Muscle layer of duodenum (tissue), 2 donors: ENCODE data around the gene ATP2A2.
A peak's percentile ranks its signal among the peaks of the same experiment; 100 is the strongest.

Source experiments
- H3K27ac ChIP-seq: one replicate; pipeline ENCODE4 v1.7.0; 2013; ENCODE audit warnings: mild to moderate bottlenecking, low read length
- H3K27me3 ChIP-seq: one replicate; pipeline ENCODE4 v1.7.0; 2013; ENCODE audit warnings: low read depth, mild to moderate bottlenecking, control low read depth, low read length
- H3K36me3 ChIP-seq, 2 donors: one replicate each; pipeline ENCODE4 v1.7.0; 2013; ENCODE audit warnings: low read length in 2 of 2, control low read depth in 1 of 2, mild to moderate bottlenecking in 1 of 2; ENCODE audit not compliant: insufficient read depth in 2 of 2, control insufficient read depth in 1 of 2
- H3K4me1 ChIP-seq, 2 donors: one replicate each; pipeline ENCODE4 v1.7.0; 2013; ENCODE audit warnings: low read length in 2 of 2, mild to moderate bottlenecking in 2 of 2, control low read depth in 1 of 2, moderate library complexity in 1 of 2; ENCODE audit not compliant: insufficient read depth in 2 of 2, control insufficient read depth in 1 of 2
- H3K4me3 ChIP-seq, 2 donors: one replicate each; pipeline ENCODE4 v1.7.0; 2013; ENCODE audit warnings: low read length in 2 of 2, low read depth in 1 of 2, mild to moderate bottlenecking in 1 of 2
- H3K9me3 ChIP-seq, 2 donors: one replicate each; pipeline ENCODE4 v1.7.0; 2013; ENCODE audit warnings: low read length in 2 of 2, control low read depth in 1 of 2, mild to moderate bottlenecking in 1 of 2; ENCODE audit not compliant: control insufficient read depth in 1 of 2
- donor health status: healthy.

The ATP2A2 gene

DNA sequence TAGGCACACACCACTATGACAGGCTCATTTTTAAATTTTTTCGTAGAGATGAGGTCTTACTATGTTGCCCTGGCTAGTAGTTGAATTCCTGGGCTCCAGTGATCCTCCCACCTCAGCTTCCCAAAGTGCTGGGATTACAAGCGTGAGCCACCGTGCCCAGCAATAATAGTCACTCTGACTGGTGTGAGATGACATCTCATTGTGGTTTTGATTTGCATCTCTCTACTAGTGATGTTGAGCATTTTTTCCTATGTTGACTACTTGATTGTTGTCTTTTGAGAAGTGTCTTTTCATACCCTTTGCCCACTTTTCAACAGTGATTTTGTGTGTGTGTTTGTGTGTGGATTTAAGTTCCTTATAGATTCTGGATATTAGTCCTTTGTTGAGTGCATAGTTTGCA is 26.3 kb downstream of the ATP2A2 start:
- Histone ChIP-seq H3K4me3 (no peak overlapping the region), H3K36me3 (peaks cover 15% of the 10 kb centered on the region in 2 donors), H3K9me3 (no peaks in the 10 kb centered on the region), H3K4me1 (peaks cover 0 to 46% of the 10 kb centered on the region in 2 donors), H3K27ac (no peak overlapping the region), H3K27me3 (no peaks in the 10 kb centered on the region)

GRCh38 chr12:110310763-110311162 is 29.7 kb downstream of the ATP2A2 start:
- H3K36me3 ChIP-seq, result peaks cover 6 to 11% of the 10 kb centered on the region in 2 donors
- no peak overlapping the region for H3K4me3 ChIP-seq
- H3K9me3 ChIP-seq, result no peaks in the 10 kb centered on the region
- H3K27ac ChIP-seq, result no peak overlapping the region
- no peaks in the 10 kb centered on the region for H3K27me3 ChIP-seq
- peaks cover 0 to 45% of the 10 kb centered on the region in 2 donors for H3K4me1 ChIP-seq

DNA sequence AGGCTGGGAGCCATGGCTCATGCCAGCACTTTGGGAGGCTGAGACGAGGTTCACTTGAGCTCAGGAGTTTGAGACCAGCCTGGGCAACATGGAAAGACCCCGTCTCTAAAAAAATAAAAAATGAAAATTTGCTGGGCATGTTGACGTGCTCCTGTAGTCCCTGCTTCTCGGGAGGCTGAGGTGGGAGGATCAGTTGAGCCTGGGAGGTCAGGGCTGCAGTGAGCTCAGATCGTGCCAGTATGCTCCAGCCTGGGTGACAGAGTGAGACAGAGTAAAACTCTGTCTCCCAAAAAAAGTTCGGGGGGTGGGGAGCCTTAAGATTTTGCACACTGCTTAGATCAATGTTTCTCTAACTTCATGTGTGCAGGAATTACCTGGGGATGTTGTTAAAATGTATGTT is 30.9 kb downstream of the ATP2A2 start:
- Histone ChIP-seq H3K27me3 (no peaks in the 10 kb centered on the region), H3K4me3 (no peak overlapping the region), H3K4me1 (peaks cover 7 to 55% of the 10 kb centered on the region in 2 donors), H3K36me3 (peaks cover under 1 to 11% of the 10 kb centered on the region in 2 donors), H3K9me3 (no peaks in the 10 kb centered on the region), H3K27ac (no peak overlapping the region)

DNA sequence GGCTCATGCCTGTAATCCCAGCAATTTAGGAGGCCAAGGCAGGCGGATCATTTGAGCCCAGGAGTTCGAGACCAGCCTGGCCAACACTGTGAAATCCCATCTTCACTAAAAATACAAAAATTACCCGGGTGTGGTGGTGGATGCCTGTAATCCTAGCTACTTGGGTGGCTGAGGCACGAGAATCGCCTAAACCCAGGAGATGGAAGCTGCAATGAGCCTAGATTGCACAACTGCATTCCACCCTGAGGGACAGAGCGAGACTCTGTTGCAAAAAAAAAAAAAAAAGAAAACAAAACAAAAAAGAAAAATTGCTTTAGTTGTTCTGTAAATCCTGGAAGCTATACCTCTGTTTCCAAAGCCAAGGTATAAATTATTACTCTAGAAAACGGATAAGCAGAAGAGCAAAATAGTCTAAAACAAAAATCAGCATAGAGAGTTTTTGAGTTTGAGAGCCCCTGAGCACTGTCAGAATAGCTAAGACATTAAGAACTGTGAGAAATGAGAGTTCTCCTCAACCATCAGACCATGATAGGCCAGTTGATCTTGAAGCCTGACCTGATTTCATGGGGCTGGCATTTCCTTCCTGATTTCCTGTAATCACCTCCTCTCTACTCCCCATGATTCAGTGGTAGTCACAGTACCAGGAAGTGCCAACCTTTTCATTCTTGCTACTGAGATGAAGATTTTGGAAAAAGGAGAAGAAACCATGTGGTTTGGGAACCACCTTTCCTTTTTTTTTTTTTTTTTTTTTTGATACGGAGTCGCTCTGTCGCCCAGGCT is 31.7 kb downstream of the ATP2A2 start:
- H3K4me3 ChIP-seq, result no peak overlapping the region
- H3K27me3 ChIP-seq, result no peaks in the 10 kb centered on the region
- no peak overlapping the region for H3K27ac ChIP-seq
- peaks cover 3 to 7% of the 10 kb centered on the region in 2 donors for H3K36me3 ChIP-seq
- H3K4me1 ChIP-seq, result peaks cover 9 to 59% of the 10 kb centered on the region in 2 donors
- no peaks in the 10 kb centered on the region for H3K9me3 ChIP-seq

DNA sequence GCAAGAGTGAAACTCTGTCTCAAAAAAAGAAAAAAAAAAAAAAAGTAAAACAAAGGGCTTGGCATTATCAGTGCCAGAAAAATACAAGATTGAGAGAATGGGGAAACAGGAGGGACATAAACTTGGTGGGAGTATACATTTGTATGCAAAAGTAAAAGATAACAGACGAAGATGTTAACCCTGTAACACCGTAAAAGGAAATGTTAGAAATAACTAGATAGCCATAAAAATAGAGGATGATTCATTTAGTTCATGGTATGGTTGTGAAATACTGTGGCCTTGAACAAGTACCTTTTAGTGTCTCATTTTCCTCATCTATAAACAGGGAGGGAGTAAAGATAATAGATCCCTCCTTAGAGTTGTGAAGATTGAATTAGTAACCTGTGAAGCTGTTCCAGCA is 33.3 kb downstream of the ATP2A2 start:
- H3K36me3 ChIP-seq, result peaks cover 3 to 13% of the 10 kb centered on the region in 2 donors
- H3K9me3 ChIP-seq, result no peaks in the 10 kb centered on the region
- H3K4me1 ChIP-seq, result peaks cover 9 to 59% of the 10 kb centered on the region in 2 donors

GRCh38 chr12:110316861-110317260 is 35.8 kb downstream of the ATP2A2 start:
- H3K9me3 ChIP-seq, result no peaks in the 10 kb centered on the region
- H3K27ac ChIP-seq, result peak overlapping the region; percentile 74
- H3K27me3 ChIP-seq, result no peaks in the 10 kb centered on the region
- H3K36me3 ChIP-seq, result peaks cover 3 to 15% of the 10 kb centered on the region in 2 donors
- no peak overlapping the region for H3K4me3 ChIP-seq
- H3K4me1 ChIP-seq, result peaks cover 9 to 39% of the 10 kb centered on the region in 2 donors

More for the DNA sequence above, 33.3 kb downstream of the ATP2A2 start:
- Histone ChIP-seq H3K4me3 (no peak overlapping the region), H3K27me3 (no peaks in the 10 kb centered on the region), H3K27ac (no peak overlapping the region)

DNA sequence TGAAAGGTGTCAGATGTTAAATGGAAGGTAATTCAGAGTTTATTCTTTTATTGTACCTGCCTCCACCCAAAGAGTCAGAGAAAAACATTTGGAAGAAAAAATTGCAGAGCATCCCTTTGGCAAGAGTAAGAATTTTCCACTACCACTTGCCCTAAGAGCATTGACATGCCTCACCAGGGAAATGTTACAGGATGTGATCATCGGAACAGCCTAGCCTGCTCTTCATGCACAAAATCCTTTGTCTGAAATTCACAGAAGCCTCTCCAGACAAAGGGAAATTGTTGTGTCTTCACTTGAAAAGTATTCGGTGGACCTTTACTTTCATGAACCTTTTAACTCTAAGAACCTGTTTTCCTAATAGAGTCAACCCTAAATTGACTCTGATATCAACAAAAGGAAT is 36.9 kb downstream of the ATP2A2 start:
- no peaks in the 10 kb centered on the region for H3K9me3 ChIP-seq
- H3K27me3 ChIP-seq, result no peaks in the 10 kb centered on the region
- H3K27ac ChIP-seq, result peak overlapping the region; percentile 37
- peaks cover 9 to 35% of the 10 kb centered on the region in 2 donors for H3K4me1 ChIP-seq
- peaks cover 3 to 15% of the 10 kb centered on the region in 2 donors for H3K36me3 ChIP-seq
- no peak overlapping the region for H3K4me3 ChIP-seq

DNA sequence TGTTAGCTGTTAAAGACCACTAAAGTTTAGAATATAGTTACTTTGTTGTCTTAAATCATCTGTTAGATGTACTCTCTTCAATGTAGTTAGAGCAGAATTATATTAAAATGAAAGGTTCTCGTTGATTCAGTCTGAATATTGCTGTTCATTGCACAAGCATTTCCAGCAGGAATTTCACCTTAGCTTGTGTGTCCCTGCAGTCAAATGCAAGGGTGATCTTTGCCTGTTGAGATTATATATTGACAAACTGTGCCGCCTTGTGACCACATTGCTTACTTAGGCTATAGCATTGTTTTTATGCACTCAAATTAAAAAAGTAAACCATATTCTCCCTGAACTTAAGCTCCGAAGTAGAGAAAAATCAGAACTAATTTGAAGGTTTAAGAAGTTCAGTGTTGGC is 39.5 kb downstream of the ATP2A2 start:
- H3K36me3 ChIP-seq, result peaks cover 6 to 16% of the 10 kb centered on the region in 2 donors
- H3K4me3 ChIP-seq, result no peak overlapping the region
- H3K27me3 ChIP-seq, result no peaks in the 10 kb centered on the region
- H3K4me1 ChIP-seq, result peaks cover 9 to 29% of the 10 kb centered on the region in 2 donors
- no peak overlapping the region for H3K27ac ChIP-seq
- no peaks in the 10 kb centered on the region for H3K9me3 ChIP-seq

- H3K36me3 ChIP-seq, result peaks cover 52 to 57% of the 10 kb centered on the region in 2 donors
Observed at GRCh38 chr12:110329710-110330109, 48.7 kb downstream of the ATP2A2 start.

DNA sequence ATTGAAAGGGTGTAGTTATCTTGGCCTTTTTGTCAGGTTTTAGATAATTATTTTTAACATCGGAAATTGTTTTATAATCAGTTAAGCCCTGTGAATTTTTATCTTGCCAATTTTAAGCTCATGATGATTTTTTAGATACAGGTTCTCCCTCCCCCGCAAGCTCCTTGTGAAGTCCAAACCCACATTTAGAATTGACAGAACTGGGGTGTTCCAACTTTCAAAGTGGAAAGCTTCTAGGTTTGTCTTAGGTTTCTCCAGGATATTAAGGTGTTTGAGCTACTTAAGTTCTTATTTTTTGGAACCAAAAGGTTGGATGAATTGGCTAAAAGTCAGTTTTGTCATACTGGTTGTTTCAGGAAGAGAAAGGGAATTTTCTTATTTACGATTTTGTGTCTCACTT is 49.1 kb downstream of the ATP2A2 start:
- Histone ChIP-seq H3K36me3 (peaks cover 55 to 61% of the 10 kb centered on the region in 2 donors), H3K9me3 (no peaks in the 10 kb centered on the region), H3K27me3 (no peaks in the 10 kb centered on the region), H3K4me1 (peaks cover 0 to 20% of the 10 kb centered on the region in 2 donors), H3K4me3 (no peak overlapping the region), H3K27ac (no peak overlapping the region)

More at GRCh38 chr12:110329710-110330109, 48.7 kb downstream of the ATP2A2 start:
- H3K4me1 ChIP-seq, result peaks cover 0 to 20% of the 10 kb centered on the region in 2 donors
- no peaks in the 10 kb centered on the region for H3K27me3 ChIP-seq
- no peaks in the 10 kb centered on the region for H3K9me3 ChIP-seq
- no peak overlapping the region for H3K27ac ChIP-seq
- no peak overlapping the region for H3K4me3 ChIP-seq

DNA sequence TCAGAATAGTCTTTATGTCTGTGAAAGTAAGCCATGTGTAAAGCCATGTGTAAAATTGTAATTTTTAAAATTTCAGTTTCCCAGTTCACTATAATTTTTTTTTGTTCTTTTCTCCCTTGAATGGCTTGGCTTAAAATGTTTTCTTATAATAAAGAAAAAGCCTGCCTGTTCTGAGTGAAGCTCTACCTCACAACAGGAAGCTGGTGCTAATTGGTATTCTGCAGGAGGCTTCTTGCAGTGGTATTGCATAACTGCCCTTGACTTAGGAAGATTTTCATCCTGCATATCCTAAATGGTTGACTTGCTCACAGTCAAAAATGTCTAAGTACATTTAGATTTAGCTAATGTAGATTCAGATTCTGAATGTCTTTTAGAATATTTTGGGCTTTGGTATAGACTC is 49.5 kb downstream of the ATP2A2 start:
- Histone ChIP-seq H3K9me3 (no peaks in the 10 kb centered on the region), H3K4me3 (no peak overlapping the region), H3K36me3 (peaks cover 57 to 66% of the 10 kb centered on the region in 2 donors), H3K27me3 (no peaks in the 10 kb centered on the region), H3K4me1 (peaks cover 0 to 20% of the 10 kb centered on the region in 2 donors), H3K27ac (no peak overlapping the region)
